Measurements from ENCODE around the gene TMOD1. TPM values are rescaled to one million over a fixed set of nuclear protein-coding genes. Genes with fewer than 3 reads are reported as not detected.

TMOD1 gene
- total and polyA plus RNA-seq, 10 of the 15 experiments (the other 5 are each of a cell fraction or from before 2014, with no cell fraction given): 4.0 to 44.1 (median 15.4) TPM

GRCh38 chr9:97462159-97462558 is 39.3 kb upstream of the TMOD1 start:
- WGBS (ENCODE audit: insufficient coverage, insufficient replicate concordance, low lambda C conversion rate, missing lambda C conversion rate): 96% methylated on average over 3 of the region's 3 CpGs
- intact Hi-C loops (cut with micrococcal nuclease; ENCODE audit: unreplicated experiment): no loop called here
- no peaks in the 10 kb centered on the region for H3K27me3 ChIP-seq (replicated peaks in 1 of 2; ENCODE audit: control insufficient read depth in 2 of 2, insufficient read depth in 2 of 2, low read length in 1 of 2)
- ChIA-PET CTCF (interaction anchor here (0.9 to 14.9 kb wide), 8 partner anchors 8 to 150 kb away, joined by 4 to 515 read pairs (median 5); partner anchors contain the start of gene TMOD1), POLR2A (no interaction called here), SMC1A (ENCODE audit: uncharacterized antibody, unreplicated experiment) (interaction anchor here (1.1 to 1.8 kb wide), 5 partner anchors 7 to 153 kb away, joined by 3 to 15 read pairs (median 6); no protein-coding TSS in a partner anchor), RAD21 (ENCODE audit: unreplicated experiment) (interaction anchor here (0.6 to 1.5 kb wide), 3 partner anchors 75 to 153 kb away, joined by 3 to 6 read pairs (median 5); no protein-coding TSS in a partner anchor)
- H3K9me3 ChIP-seq (replicated peaks; ENCODE audit: control insufficient read depth, insufficient read depth, low read length): no peaks in the 10 kb centered on the region
- no peaks in the 10 kb centered on the region for H3K79me2 ChIP-seq (ENCODE audit: control insufficient read depth, insufficient read depth, low read length)
- no peak overlapping the region for H3K27ac ChIP-seq (ENCODE audit: control insufficient read depth, insufficient read depth)
- no peak overlapping the region for H3K9ac ChIP-seq (ENCODE audit: control insufficient read depth, insufficient read depth, low read length)
- no TSS peak for BruUV-seq (replicated peaks)
- H3K4me3 ChIP-seq: no peak overlapping the region
- in situ Hi-C loops (cut with MboI): loop anchor here (5.0 kb wide), 1 partner anchor 50 kb away; the partner anchor contains the start of gene TDRD7
- H3K4me2 ChIP-seq (ENCODE audit: control insufficient read depth, insufficient read depth): no peak overlapping the region
- DNase-seq (ENCODE audit: low read depth, low spot score): no peak
- TF ChIP-seq, protein P1, sequence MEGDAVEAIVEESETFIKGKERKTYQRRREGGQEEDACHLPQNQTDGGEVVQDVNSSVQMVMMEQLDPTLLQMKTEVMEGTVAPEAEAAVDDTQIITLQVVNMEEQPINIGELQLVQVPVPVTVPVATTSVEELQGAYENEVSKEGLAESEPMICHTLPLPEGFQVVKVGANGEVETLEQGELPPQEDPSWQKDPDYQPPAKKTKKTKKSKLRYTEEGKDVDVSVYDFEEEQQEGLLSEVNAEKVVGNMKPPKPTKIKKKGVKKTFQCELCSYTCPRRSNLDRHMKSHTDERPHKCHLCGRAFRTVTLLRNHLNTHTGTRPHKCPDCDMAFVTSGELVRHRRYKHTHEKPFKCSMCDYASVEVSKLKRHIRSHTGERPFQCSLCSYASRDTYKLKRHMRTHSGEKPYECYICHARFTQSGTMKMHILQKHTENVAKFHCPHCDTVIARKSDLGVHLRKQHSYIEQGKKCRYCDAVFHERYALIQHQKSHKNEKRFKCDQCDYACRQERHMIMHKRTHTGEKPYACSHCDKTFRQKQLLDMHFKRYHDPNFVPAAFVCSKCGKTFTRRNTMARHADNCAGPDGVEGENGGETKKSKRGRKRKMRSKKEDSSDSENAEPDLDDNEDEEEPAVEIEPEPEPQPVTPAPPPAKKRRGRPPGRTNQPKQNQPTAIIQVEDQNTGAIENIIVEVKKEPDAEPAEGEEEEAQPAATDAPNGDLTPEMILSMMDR (IDR thresholded peaks at IDR 0.05 in 2 of 3, conservative IDR thresholded peaks at IDR 0.05 in 1 of 3; ENCODE audit: control insufficient read depth in 2 of 3, extremely low read depth in 1 of 3, insufficient read depth in 1 of 3, low read depth in 3 of 3, low read length in 3 of 3): no peak
- TF ChIP-seq JUNB (IDR thresholded peaks at IDR 0.05) (no peak), HCFC1 (IDR thresholded peaks at IDR 0.05; ENCODE audit: low read length) (no peak), NFXL1 (IDR thresholded peaks at IDR 0.05; ENCODE audit: borderline replicate concordance) (no peak), USF1 (IDR thresholded peaks at IDR 0.05; ENCODE audit: borderline replicate concordance, extremely low read length, insufficient read depth, low read depth, low read length) (no peak), BHLHE40 (IDR thresholded peaks at IDR 0.05; ENCODE audit: borderline replicate concordance in 1 of 2, low read depth in 2 of 2, low read length in 1 of 2) (no peak), FOXM1 (IDR thresholded peaks at IDR 0.05; ENCODE audit: low read depth, low read length) (no peak)
- TF ChIP-seq, protein P2, sequence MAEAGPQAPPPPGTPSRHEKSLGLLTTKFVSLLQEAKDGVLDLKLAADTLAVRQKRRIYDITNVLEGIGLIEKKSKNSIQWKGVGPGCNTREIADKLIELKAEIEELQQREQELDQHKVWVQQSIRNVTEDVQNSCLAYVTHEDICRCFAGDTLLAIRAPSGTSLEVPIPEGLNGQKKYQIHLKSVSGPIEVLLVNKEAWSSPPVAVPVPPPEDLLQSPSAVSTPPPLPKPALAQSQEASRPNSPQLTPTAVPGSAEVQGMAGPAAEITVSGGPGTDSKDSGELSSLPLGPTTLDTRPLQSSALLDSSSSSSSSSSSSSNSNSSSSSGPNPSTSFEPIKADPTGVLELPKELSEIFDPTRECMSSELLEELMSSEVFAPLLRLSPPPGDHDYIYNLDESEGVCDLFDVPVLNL (IDR thresholded peaks at IDR 0.05; ENCODE audit: low read depth, low read length): no peak
- TF ChIP-seq, protein P3, sequence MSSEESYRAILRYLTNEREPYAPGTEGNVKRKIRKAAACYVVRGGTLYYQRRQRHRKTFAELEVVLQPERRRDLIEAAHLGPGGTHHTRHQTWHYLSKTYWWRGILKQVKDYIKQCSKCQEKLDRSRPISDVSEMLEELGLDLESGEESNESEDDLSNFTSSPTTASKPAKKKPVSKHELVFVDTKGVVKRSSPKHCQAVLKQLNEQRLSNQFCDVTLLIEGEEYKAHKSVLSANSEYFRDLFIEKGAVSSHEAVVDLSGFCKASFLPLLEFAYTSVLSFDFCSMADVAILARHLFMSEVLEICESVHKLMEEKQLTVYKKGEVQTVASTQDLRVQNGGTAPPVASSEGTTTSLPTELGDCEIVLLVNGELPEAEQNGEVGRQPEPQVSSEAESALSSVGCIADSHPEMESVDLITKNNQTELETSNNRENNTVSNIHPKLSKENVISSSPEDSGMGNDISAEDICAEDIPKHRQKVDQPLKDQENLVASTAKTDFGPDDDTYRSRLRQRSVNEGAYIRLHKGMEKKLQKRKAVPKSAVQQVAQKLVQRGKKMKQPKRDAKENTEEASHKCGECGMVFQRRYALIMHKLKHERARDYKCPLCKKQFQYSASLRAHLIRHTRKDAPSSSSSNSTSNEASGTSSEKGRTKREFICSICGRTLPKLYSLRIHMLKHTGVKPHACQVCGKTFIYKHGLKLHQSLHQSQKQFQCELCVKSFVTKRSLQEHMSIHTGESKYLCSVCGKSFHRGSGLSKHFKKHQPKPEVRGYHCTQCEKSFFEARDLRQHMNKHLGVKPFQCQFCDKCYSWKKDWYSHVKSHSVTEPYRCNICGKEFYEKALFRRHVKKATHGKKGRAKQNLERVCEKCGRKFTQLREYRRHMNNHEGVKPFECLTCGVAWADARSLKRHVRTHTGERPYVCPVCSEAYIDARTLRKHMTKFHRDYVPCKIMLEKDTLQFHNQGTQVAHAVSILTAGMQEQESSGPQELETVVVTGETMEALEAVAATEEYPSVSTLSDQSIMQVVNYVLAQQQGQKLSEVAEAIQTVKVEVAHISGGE (CRISPR knock-in tag; IDR thresholded peaks at IDR 0.05): no peak
- no peaks in the 10 kb centered on the region for H3K4me1 ChIP-seq (ENCODE audit: control insufficient read depth, insufficient read depth, low read length)
- no peak for FAIRE-seq
- ATAC-seq: no peak
- no peak overlapping the region for H2AFZ ChIP-seq (ENCODE audit: control insufficient read depth, low read depth, low read length)
- peaks cover 0 to 8% of the 10 kb centered on the region in 2 experiments; a peak in 2 of 4 replicates for H3K36me3 ChIP-seq (ENCODE audit: control insufficient read depth in 2 of 2, insufficient read depth in 2 of 2, low read length in 1 of 2)
- no peaks in the 10 kb centered on the region for H4K20me1 ChIP-seq (ENCODE audit: control insufficient read depth, insufficient read depth)
